ENCODE data around the gene FBXO28. TPM values are rescaled to one million over a fixed set of nuclear protein-coding genes. Genes with fewer than 3 reads are reported as not detected.
"Not testable (repeated sequence)": the region's sequence is repeated elsewhere in the genome, so short reads cannot be mapped to it uniquely, and the experiment has no call there.

Gene FBXO28
- total and polyA plus RNA-seq, 9 donors: 12.4 to 20.0 (median 15.9) TPM

- H3K4me1 ChIP-seq (ENCODE audit: control insufficient read depth, insufficient read depth, low read length): no peaks in the 10 kb centered on the region
- H3K27me3 ChIP-seq (ENCODE audit: control insufficient read depth, insufficient read depth, low read length): no peaks in the 10 kb centered on the region
- H3K9me3 ChIP-seq (replicated peaks; ENCODE audit: control insufficient read depth, low read depth, low read length): no peaks in the 10 kb centered on the region
- H3K27ac ChIP-seq (ENCODE audit: low read length): no peak overlapping the region
- DNase-seq: no peak
- WGBS (ENCODE audit: insufficient coverage): no CpG with 5 or more reads among the region's 3 CpGs
- H3K36me3 ChIP-seq (ENCODE audit: control insufficient read depth, insufficient read depth, low read length): no peaks in the 10 kb centered on the region
- no peak overlapping the region for H3K4me3 ChIP-seq (ENCODE audit: low read length)
These were observed 37.5 kb upstream of the FBXO28 start for GRCh38 chr1:224076407-224076806.

GRCh38 chr1:224079644-224080043, 34.3 kb upstream of the FBXO28 start:
- not testable (repeated sequence) for H3K4me3 ChIP-seq (ENCODE audit: low read length); DNase-seq; H3K27ac ChIP-seq (ENCODE audit: low read length); H3K27me3 ChIP-seq (ENCODE audit: control insufficient read depth, insufficient read depth, low read length); H3K9me3 ChIP-seq (replicated peaks; ENCODE audit: control insufficient read depth, low read depth, low read length); H3K36me3 ChIP-seq (ENCODE audit: control insufficient read depth, insufficient read depth, low read length); H3K4me1 ChIP-seq (ENCODE audit: control insufficient read depth, insufficient read depth, low read length)
- WGBS (ENCODE audit: insufficient coverage): 67% methylated on average over 5 of the region's 9 CpGs

GRCh38 chr1:224080115-224080774, 33.7 kb upstream of the FBXO28 start:
- Histone ChIP-seq H3K4me1 (ENCODE audit: control insufficient read depth, insufficient read depth, low read length) (no peaks in the 10 kb centered on the region), H3K36me3 (ENCODE audit: control insufficient read depth, insufficient read depth, low read length) (no peaks in the 10 kb centered on the region), H3K27ac (ENCODE audit: low read length) (no peak overlapping the region), H3K9me3 (replicated peaks; ENCODE audit: control insufficient read depth, low read depth, low read length) (no peaks in the 10 kb centered on the region), H3K4me3 (ENCODE audit: low read length) (no peak overlapping the region), H3K27me3 (ENCODE audit: control insufficient read depth, insufficient read depth, low read length) (no peaks in the 10 kb centered on the region)
- 62% methylated on average over 8 of the region's 9 CpGs for WGBS (ENCODE audit: insufficient coverage)
- no peak for DNase-seq

- Histone ChIP-seq H3K27me3 (ENCODE audit: control insufficient read depth, insufficient read depth, low read length) (no peaks in the 10 kb centered on the region), H3K36me3 (ENCODE audit: control insufficient read depth, insufficient read depth, low read length) (no peaks in the 10 kb centered on the region), H3K4me1 (ENCODE audit: control insufficient read depth, insufficient read depth, low read length) (no peaks in the 10 kb centered on the region), H3K9me3 (replicated peaks; ENCODE audit: control insufficient read depth, low read depth, low read length) (no peaks in the 10 kb centered on the region), H3K4me3 (ENCODE audit: low read length) (no peak overlapping the region), H3K27ac (ENCODE audit: low read length) (no peak overlapping the region)
- no peak for DNase-seq
- WGBS (ENCODE audit: insufficient coverage): 100% methylated on average over 1 of the region's 2 CpGs
These were observed 32.3 kb upstream of the FBXO28 start for GRCh38 chr1:224081604-224082003.

GRCh38 chr1:224082146-224082545, 31.8 kb upstream of the FBXO28 start:
- H3K4me3 ChIP-seq (ENCODE audit: low read length): no peak overlapping the region
- no peak for DNase-seq
- H3K27ac ChIP-seq (ENCODE audit: low read length): no peak overlapping the region
- H3K27me3 ChIP-seq (ENCODE audit: control insufficient read depth, insufficient read depth, low read length): no peaks in the 10 kb centered on the region
- H3K9me3 ChIP-seq (replicated peaks; ENCODE audit: control insufficient read depth, low read depth, low read length): no peaks in the 10 kb centered on the region
- H3K4me1 ChIP-seq (ENCODE audit: control insufficient read depth, insufficient read depth, low read length): no peaks in the 10 kb centered on the region
- WGBS (ENCODE audit: insufficient coverage): 20% methylated on average over 1 of the region's 4 CpGs
- H3K36me3 ChIP-seq (ENCODE audit: control insufficient read depth, insufficient read depth, low read length): no peaks in the 10 kb centered on the region

- H3K9me3 ChIP-seq (replicated peaks; ENCODE audit: control insufficient read depth, low read depth, low read length): no peaks in the 10 kb centered on the region
- H3K27ac ChIP-seq (ENCODE audit: low read length): no peak overlapping the region
- H3K36me3 ChIP-seq (ENCODE audit: control insufficient read depth, insufficient read depth, low read length): no peaks in the 10 kb centered on the region
- no peak overlapping the region for H3K4me3 ChIP-seq (ENCODE audit: low read length)
- WGBS (ENCODE audit: insufficient coverage): 87% methylated on average over 3 of the region's 4 CpGs
- H3K27me3 ChIP-seq (ENCODE audit: control insufficient read depth, insufficient read depth, low read length): no peaks in the 10 kb centered on the region
- H3K4me1 ChIP-seq (ENCODE audit: control insufficient read depth, insufficient read depth, low read length): no peaks in the 10 kb centered on the region
- no peak for DNase-seq
These were observed 29.0 kb upstream of the FBXO28 start for GRCh38 chr1:224084867-224085266.

- H3K4me1 ChIP-seq (ENCODE audit: control insufficient read depth, insufficient read depth, low read length): no peaks in the 10 kb centered on the region
- peaks cover 2% of the 10 kb centered on the region for H3K27me3 ChIP-seq (ENCODE audit: control insufficient read depth, insufficient read depth, low read length)
- H3K27ac ChIP-seq (ENCODE audit: low read length): no peak overlapping the region
- 100% methylated on average over 1 of the region's 4 CpGs for WGBS (ENCODE audit: insufficient coverage)
- H3K4me3 ChIP-seq (ENCODE audit: low read length): no peak overlapping the region
- DNase-seq: no peak
- no peaks in the 10 kb centered on the region for H3K36me3 ChIP-seq (ENCODE audit: control insufficient read depth, insufficient read depth, low read length)
- H3K9me3 ChIP-seq (replicated peaks; ENCODE audit: control insufficient read depth, low read depth, low read length): no peaks in the 10 kb centered on the region
These were observed 28.3 kb upstream of the FBXO28 start for GRCh38 chr1:224085421-224086108.

- Histone ChIP-seq H3K4me3 (ENCODE audit: low read length) (no peak overlapping the region), H3K4me1 (ENCODE audit: control insufficient read depth, insufficient read depth, low read length) (no peaks in the 10 kb centered on the region), H3K36me3 (ENCODE audit: control insufficient read depth, insufficient read depth, low read length) (no peaks in the 10 kb centered on the region), H3K9me3 (replicated peaks; ENCODE audit: control insufficient read depth, low read depth, low read length) (no peaks in the 10 kb centered on the region), H3K27me3 (ENCODE audit: control insufficient read depth, insufficient read depth, low read length) (peaks cover 2% of the 10 kb centered on the region), H3K27ac (ENCODE audit: low read length) (no peak overlapping the region)
- WGBS (ENCODE audit: insufficient coverage): no CpG with 5 or more reads among the region's 2 CpGs
- DNase-seq: no peak
These were observed 26.6 kb upstream of the FBXO28 start for GRCh38 chr1:224087286-224087794.

- Histone ChIP-seq H3K27ac (ENCODE audit: low read length) (no peak overlapping the region), H3K36me3 (ENCODE audit: control insufficient read depth, insufficient read depth, low read length) (no peaks in the 10 kb centered on the region), H3K9me3 (replicated peaks; ENCODE audit: control insufficient read depth, low read depth, low read length) (no peaks in the 10 kb centered on the region), H3K27me3 (ENCODE audit: control insufficient read depth, insufficient read depth, low read length) (peaks cover 2% of the 10 kb centered on the region), H3K4me3 (ENCODE audit: low read length) (no peak overlapping the region), H3K4me1 (ENCODE audit: control insufficient read depth, insufficient read depth, low read length) (no peaks in the 10 kb centered on the region)
- DNase-seq: no peak
- WGBS (ENCODE audit: insufficient coverage): 63% methylated on average over 2 of the region's 3 CpGs
These were observed 24.3 kb upstream of the FBXO28 start for GRCh38 chr1:224089583-224089982.

GRCh38 chr1:224090116-224090515, 23.8 kb upstream of the FBXO28 start:
- Histone ChIP-seq H3K36me3 (ENCODE audit: control insufficient read depth, insufficient read depth, low read length) (no peaks in the 10 kb centered on the region), H3K9me3 (replicated peaks; ENCODE audit: control insufficient read depth, low read depth, low read length) (no peaks in the 10 kb centered on the region), H3K4me1 (ENCODE audit: control insufficient read depth, insufficient read depth, low read length) (no peaks in the 10 kb centered on the region), H3K27me3 (ENCODE audit: control insufficient read depth, insufficient read depth, low read length) (peaks cover 2% of the 10 kb centered on the region), H3K4me3 (ENCODE audit: low read length) (no peak overlapping the region), H3K27ac (ENCODE audit: low read length) (no peak overlapping the region)
- WGBS (ENCODE audit: insufficient coverage): 76% methylated on average over 5 of the region's 5 CpGs
- DNase-seq: no peak
